Rectal smooth muscle tissue (tissue), 1 donor: ENCODE data around the gene LYSMD3.

Experiments used
- H3K27ac ChIP-seq: one replicate; pipeline ENCODE4 v1.7.0; 2013; ENCODE audit warnings: low read depth, low read length, inconsistent platforms
- H3K27me3 ChIP-seq: one replicate; pipeline ENCODE4 v1.7.0; 2013; ENCODE audit warnings: low read length; ENCODE audit not compliant: control insufficient read depth, insufficient read depth
- H3K36me3 ChIP-seq: one replicate; pipeline ENCODE4 v1.7.0; 2013; ENCODE audit warnings: low read length; ENCODE audit not compliant: control insufficient read depth, insufficient read depth
- H3K4me1 ChIP-seq: one replicate; pipeline ENCODE4 v1.7.0; 2013; ENCODE audit warnings: low read length; ENCODE audit not compliant: control insufficient read depth, insufficient read depth
- H3K4me3 ChIP-seq: one replicate; pipeline ENCODE4 v1.7.0; 2013; ENCODE audit warnings: low read length
- H3K9ac ChIP-seq: one replicate; pipeline ENCODE4 v1.7.0; 2013; ENCODE audit warnings: low read length

The LYSMD3 gene

GRCh38 chr5:90474235-90475107 lies 54.9 kb downstream of the LYSMD3 start, which contains the start of the genes MBLAC2 and POLR3G:
Gene MBLAC2 (minus strand): TSS chr5:90474771. CDS start chr5:90474292, 479 bp downstream.
Gene POLR3G (plus strand): TSS chr5:90474864. CDS start chr5:90485568, 10,704 bp downstream.
- H3K27ac ChIP-seq: peak within 1 kb of the TSS; percentile 69

GRCh38 chr5:90473396-90474234 lies 55.8 kb downstream of the LYSMD3 start:
- Histone ChIP-seq H3K4me1 (peaks cover 7% of the 10 kb centered on the region), H3K36me3 (no peaks in the 10 kb centered on the region), H3K27me3 (no peaks in the 10 kb centered on the region), H3K4me3 (peak overlapping the region; percentile 97), H3K9ac (peak overlapping the region; percentile 71), H3K27ac (peak overlapping the region; percentile 69)

More at GRCh38 chr5:90474235-90475107, 54.9 kb downstream of the LYSMD3 start, which contains the start of the genes MBLAC2 and POLR3G:
- H3K36me3 ChIP-seq: no peaks in the 10 kb centered on the region
- no peaks in the 10 kb centered on the region for H3K27me3 ChIP-seq
- H3K4me3 ChIP-seq: peak within 1 kb of the TSS; percentile 97
- H3K4me1 ChIP-seq: peaks cover 7% of the 10 kb centered on the region
- peak within 1 kb of the TSS; percentile 71 for H3K9ac ChIP-seq

- Histone ChIP-seq H3K9ac (no peak overlapping the region), H3K4me3 (peak overlapping the region; percentile 97), H3K27ac (no peak overlapping the region), H3K27me3 (no peaks in the 10 kb centered on the region), H3K4me1 (peaks cover 7% of the 10 kb centered on the region), H3K36me3 (no peaks in the 10 kb centered on the region)
Observed at GRCh38 chr5:90472783-90473395, 56.5 kb downstream of the LYSMD3 start.
